GM18907 (cell line): ENCODE data around the gene PABPC1L.

Experiments used
- ATAC-seq: cut with Tn5 transposase; IDR thresholded peaks from one replicate; pipeline ENCODE4 v1.9.1; 2021; ENCODE audit warnings: mild to moderate bottlenecking, moderate library complexity; ENCODE audit not compliant: unreplicated experiment

Gene PABPC1L

DNA sequence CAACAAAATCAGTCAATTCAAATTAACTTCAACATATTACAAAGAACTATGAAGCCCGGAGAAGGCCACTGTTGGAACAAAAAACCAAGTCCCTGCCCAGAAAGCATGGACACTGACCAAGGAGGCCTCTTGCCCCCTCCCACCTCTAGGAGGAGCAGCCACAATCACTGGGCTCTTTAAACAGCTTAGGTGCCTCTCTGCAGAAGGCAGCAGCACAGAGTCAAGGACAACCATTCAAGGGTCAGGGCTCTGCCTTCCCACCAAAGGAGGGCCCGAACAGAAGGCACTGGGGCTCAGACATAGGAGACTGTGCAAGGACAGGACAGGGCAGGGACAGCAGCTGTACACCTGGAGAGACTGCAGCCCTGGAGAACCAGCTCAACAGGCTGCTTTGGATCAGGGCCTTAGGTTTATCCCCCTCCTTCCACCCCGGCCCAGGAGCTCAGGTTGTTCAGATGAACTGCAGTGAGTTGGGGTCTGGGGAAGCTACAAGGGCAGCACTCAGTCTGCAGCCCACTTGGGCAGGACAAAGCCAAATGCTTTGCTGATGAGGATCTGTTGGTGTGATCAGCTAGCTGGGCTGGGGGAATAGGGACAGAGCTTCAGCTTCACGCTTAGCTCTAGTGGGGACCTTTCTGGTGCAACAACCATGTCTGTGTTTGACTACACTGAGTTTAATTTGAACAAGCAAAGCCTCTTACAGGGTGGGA lies 32.6 kb downstream of the PABPC1L start:
- no peak for ATAC-seq

- ATAC-seq = no peak
Observed at GRCh38 chr20:44943828-44944227, 34.0 kb downstream of the PABPC1L start.

- ATAC-seq = no peak
Observed at GRCh38 chr20:44945261-44945660, 35.4 kb downstream of the PABPC1L start.

- no peak for ATAC-seq
Observed at GRCh38 chr20:44946271-44946852, 36.5 kb downstream of the PABPC1L start.

DNA sequence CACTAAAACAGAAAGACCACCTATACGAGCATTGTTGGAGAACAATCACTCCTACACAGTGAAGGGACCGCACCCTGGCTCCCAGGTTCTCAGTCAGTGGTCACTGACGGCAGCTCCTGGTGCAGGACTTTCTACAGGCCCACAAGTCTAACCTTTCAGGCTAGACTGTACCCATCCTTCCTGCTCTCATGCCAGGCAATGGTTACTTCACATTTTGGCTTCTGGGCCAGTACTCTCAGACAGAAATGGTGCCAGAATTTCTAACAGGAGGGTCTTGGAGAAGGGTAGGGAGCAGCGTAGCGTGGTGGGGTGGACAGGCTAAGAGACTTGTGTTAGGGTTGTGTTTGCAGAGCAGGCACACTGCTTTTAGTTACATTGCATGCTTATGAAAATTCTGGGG lies 38.2 kb downstream of the PABPC1L start:
- ATAC-seq = no peak

DNA sequence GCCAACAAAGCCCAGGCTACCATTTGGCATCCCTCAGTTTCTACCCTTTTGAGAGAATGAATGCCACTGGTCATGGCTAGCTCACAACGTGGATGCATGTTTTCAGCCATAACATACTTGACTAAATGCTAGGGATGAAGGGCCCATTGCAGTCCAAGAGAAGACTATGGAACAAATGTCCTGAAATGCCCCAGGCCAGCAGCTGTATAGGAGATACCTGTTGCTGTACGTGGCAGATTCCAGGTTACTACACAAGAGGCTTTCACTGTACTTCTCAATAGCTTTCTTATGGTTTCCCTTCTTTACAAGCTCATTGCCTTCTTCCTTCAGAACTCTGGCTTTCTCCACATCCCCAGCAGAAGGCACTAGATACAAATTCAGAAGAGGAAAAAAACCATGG lies 38.7 kb downstream of the PABPC1L start:
- no peak for ATAC-seq

- ATAC-seq = no peak
Observed at GRCh38 chr20:44950368-44950767, 40.5 kb downstream of the PABPC1L start.

GRCh38 chr20:44952731-44953130 lies 42.9 kb downstream of the PABPC1L start:
- ATAC-seq = no peak

- no peak for ATAC-seq
Observed at GRCh38 chr20:44954211-44954610, 44.4 kb downstream of the PABPC1L start.

GRCh38 chr20:44955270-44955669 lies 45.4 kb downstream of the PABPC1L start:
- ATAC-seq = no peak

DNA sequence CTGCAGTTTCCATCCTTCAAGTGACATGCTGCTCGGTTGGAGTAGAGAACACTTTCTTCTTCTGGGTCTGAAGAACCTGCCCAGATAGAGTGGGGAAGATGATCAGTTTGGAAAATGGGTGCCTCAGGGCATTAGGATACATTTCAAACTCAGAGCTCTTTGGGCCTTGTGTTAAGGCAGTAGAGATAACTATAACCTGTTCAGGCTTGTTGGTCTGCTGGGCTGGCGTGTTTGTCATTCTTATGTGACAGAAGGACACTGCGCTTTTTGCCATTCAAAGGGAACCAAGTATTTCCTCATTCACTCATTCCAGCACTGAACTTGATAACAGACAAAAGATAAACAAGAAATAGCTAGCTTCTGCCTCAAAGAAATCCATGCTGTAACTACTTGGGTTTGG lies 46.5 kb downstream of the PABPC1L start:
- ATAC-seq = no peak

- no peak for ATAC-seq
Observed at GRCh38 chr20:44958276-44958675, 48.4 kb downstream of the PABPC1L start.

- no peak for ATAC-seq
Observed at GRCh38 chr20:44959082-44959637, 49.3 kb downstream of the PABPC1L start.

DNA sequence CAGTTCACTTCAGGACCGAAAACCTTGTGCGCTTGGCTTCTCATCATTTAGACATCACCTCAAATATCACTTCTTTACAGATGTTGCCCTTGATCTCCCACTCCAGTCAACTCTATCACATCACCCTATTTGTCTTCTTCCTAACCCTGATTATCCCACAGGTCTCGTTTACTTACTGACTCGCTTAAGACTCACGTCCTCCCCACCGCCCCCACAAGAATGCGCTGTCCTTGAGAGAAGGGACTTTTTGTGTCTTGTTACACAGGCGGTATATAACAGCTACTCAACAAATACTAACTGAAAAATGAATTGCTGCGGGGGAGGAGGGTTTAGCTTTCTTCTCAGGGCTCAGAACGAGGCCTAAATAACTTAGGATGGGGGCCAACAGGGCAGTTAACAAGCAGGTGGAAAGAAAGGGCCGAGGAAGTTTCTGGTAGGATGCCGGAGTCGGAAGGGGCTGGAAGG lies 49.8 kb downstream of the PABPC1L start:
- ATAC-seq = peak; percentile 24

DNA sequence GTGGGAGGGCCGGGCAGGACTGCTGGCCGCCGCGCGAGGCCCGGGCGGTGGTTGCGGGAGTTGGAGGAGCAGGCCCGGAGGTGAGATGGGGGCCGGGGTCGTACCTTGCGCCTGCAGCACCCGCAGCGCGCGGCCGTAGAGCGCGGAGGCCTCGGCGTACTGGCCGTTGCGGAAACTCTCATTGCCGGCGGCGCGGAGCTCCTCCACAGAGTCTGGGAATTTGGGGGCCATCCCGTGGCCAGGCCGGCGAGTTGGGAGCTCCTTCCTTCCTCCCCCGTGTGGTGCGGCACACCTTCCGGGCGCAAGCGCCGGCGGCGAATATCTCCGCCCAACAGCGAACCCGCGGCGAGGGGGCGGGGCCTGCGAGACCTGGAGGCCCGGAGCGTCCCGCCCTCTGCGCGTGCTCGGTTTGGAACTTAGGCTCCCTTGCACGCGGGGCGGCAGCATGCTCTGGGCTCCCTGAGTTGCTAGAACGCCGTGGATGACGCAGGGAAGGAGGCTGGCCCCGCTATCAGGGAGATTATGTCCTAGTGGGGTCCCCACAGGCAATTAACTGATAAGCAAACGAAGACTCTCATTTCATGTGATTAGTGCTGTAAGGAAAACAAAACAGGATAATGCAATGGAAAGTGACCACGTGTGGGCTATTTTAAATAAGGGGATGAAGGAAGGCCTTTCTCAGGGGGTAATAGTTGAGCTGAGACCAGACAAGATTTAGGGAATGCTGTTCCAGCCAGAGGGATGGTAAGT lies 50.4 kb downstream of the PABPC1L start, which contains the start of gene TOMM34:
TOMM34 (minus strand) TSS at position 295 of the 750 bp plus-strand sequence; CDS start at position 231, 64 bp downstream.
- peak; percentile 82 for ATAC-seq

GRCh38 chr20:44961011-44961869 lies 51.4 kb downstream of the PABPC1L start:
- no peak for ATAC-seq

- no peak for ATAC-seq
Observed at GRCh38 chr20:44961870-44962267, 52.0 kb downstream of the PABPC1L start.

- no peak for ATAC-seq
Observed at GRCh38 chr20:44962483-44962882, 52.6 kb downstream of the PABPC1L start.

DNA sequence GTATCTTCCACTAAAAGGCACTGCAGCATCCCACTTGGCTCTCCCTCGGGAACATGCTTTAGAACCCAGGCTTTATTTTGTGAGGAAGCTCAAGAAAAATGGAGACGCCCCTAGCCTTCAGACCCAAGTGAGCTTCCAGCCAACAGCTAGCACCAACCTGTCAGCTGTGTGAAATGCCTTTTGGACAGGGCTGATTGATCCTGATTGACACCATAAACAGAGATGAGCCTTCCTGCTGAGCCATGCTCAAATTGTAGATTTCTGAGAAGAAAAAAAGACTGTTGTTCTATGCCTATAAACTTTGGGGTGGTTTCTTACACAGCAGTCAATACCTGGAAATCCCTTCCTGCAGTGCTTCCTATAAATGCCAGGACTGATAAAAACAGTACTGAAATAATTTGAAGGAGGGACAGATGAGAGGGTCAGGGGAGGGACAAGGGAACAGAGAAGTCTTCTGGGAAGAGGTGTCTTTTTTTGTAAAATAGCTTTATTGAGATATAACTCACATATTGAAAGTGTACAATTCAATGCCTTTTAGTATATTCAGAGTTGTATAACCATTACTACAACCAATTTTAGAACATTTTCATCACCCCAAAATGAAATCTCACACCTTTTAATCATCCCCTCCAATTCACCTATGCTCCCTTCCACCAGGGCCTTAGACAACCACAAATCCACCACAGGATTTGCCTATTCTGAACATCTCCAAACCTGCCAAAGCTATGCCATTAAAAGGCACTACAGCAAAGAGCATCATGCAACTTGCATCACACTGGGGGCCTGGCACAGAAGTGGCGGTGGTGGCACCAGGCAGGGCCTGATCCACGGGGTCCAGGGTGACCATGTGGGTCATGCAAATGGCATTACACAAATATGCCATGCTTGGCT lies 53.7 kb downstream of the PABPC1L start:
- ATAC-seq = no peak

DNA sequence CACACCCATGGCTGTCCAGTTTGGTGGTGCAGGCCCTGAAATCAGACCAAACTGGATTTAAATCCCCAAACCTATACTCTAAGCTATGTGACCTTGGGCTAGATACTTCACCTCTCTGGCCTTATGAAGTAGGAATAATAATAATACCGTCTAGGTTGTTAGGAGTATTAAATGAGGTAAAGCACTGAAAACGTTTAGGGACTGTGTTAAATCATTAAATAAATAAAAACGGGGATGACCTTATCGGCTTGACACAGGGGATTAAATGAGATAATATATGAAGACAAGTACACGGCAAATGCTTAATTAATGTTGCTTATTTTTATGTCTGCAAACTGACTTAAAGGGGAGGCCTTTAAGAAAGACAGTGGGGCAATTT lies 55.8 kb downstream of the PABPC1L start:
- no peak for ATAC-seq
